NB4 (cell line): ENCODE results near the gene DUOX1.

Experiments
- MAX ChIP-seq: IDR thresholded peaks from 2 replicates; pipeline ENCODE4 v1.6.1; 2011; ENCODE audit warnings: low read depth, low read length
- MYC ChIP-seq: IDR thresholded peaks from 2 replicates; pipeline ENCODE4 v1.6.1; 2011; ENCODE audit warnings: low read depth, low read length
- POLR2A ChIP-seq: IDR thresholded peaks from 2 replicates; pipeline ENCODE4 v1.6.1; 2011; ENCODE audit warnings: mild to moderate bottlenecking; ENCODE audit not compliant: insufficient read length; ENCODE audit errors: extremely low read depth
- TF ChIP-seq, protein P1 (sequence below): IDR thresholded peaks from one replicate; pipeline ENCODE4 v1.5.1; 2012; ENCODE audit warnings: low read depth, low read length

DNA sequence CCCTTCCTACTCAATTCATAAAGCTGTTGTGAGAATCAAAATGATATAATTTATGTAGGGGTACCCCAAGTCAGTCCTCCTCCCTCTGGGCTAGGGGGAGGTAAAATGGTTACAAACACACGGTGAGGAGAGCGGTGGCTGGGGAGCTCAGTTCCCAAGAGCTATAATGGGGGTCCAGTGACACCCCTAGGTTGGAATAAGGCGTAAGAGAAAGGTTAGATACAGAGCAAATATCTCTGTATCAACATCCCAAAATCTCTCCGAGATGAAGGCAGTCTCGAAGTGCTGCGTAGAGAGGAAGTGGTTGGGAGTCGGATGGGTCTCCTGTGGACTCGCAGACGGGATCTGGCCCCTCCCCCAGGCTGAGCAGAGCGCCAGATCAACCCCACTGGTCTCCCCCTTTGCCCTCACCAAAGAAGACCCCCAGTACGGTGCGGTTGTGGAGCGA is 17.6 kb upstream of the DUOX1 start:
- TF ChIP-seq, protein P1, sequence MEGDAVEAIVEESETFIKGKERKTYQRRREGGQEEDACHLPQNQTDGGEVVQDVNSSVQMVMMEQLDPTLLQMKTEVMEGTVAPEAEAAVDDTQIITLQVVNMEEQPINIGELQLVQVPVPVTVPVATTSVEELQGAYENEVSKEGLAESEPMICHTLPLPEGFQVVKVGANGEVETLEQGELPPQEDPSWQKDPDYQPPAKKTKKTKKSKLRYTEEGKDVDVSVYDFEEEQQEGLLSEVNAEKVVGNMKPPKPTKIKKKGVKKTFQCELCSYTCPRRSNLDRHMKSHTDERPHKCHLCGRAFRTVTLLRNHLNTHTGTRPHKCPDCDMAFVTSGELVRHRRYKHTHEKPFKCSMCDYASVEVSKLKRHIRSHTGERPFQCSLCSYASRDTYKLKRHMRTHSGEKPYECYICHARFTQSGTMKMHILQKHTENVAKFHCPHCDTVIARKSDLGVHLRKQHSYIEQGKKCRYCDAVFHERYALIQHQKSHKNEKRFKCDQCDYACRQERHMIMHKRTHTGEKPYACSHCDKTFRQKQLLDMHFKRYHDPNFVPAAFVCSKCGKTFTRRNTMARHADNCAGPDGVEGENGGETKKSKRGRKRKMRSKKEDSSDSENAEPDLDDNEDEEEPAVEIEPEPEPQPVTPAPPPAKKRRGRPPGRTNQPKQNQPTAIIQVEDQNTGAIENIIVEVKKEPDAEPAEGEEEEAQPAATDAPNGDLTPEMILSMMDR, result no peak
- TF ChIP-seq POLR2A (no peak), MAX (no peak), MYC (no peak)
